Activated CD4-positive, alpha-beta T cell treated with anti-CD3 and anti-CD28 coated beads, Interleukin-10, Interleukin-2, amounts not matched to agents 100 ng/mL and 50 ng/mL, durations not matched to agents 16 hours and 8 hours (primary cell): ENCODE data around the gene SEPTIN8.

Source experiments
- DNase-seq: peaks from one replicate; pipeline ENCODE4 v3.0.0-alpha.2; 2020

The SEPTIN8 gene

GRCh38 chr5:132779961-132780360, 2.9 kb upstream of the SEPTIN8 start:
- DNase-seq: no peak

DNA sequence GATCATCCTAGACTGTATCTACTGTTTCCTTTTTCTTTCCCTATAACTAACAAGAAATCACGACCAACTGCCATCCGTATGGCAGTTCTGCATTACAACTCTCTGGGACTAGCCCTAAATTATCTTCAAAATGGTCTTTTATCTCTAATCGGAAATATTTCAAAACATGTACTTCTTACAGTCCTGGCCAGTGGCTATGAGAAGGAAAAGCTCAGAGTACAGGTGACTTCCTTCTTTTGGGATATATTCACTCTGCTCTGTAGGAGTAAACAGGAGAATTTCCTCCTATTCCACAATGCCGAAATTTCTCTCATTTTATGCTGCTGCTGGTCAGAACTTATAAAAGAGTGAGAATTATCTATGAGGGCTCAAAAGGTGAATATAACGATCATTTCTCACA, 1.8 kb upstream of the SEPTIN8 start:
- DNase-seq: no peak

- no peak for DNase-seq
Measured at GRCh38 chr5:132778129-132778528, 1.1 kb upstream of the SEPTIN8 start.

GRCh38 chr5:132776938-132777208, 166 bp downstream of the SEPTIN8 start:
- DNase-seq: no peak

- DNase-seq: no peak
Measured at GRCh38 chr5:132776131-132776937, 705 bp downstream of the SEPTIN8 start.

GRCh38 chr5:132775476-132775961, 1.5 kb downstream of the SEPTIN8 start:
- no peak for DNase-seq

DNA sequence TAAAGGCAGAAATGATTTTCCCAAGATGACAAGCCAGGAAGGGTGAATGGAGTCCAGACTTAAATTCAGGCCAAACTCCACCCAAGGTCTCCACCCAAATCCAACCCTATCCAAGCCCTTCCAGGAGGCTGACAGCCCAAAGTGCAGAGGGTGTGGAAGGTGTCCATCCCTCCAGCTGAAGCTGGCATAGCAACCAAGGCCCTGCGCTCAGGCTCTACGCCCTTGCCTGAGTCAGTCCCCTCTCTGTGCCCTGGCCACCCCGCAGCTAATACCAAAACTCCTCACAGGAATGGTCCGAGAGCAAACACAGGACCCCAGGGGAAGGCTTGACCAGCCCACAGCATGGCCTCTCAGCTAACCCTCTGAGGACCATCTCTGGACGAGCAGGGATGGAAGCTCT, 2.1 kb downstream of the SEPTIN8 start:
- DNase-seq: no peak

DNA sequence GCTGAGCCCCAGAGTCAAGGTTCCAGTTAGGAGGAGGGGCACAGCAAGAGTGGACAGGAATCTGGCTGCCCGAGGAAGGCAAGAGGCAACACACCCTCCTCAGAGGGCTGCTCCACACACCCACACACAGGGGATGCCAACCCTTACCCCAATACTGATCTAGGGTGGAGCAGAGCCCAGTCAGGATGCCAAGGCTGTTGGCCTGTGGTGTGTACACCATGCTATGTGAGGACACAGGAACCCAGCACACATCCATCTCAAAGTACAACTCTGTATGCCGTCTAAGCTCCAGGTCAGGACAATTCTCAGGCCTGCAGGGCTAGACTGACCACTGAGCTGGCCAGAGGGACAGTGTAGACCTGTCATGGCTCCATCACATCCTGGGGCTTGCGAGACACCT, 2.6 kb downstream of the SEPTIN8 start:
- no peak for DNase-seq

DNA sequence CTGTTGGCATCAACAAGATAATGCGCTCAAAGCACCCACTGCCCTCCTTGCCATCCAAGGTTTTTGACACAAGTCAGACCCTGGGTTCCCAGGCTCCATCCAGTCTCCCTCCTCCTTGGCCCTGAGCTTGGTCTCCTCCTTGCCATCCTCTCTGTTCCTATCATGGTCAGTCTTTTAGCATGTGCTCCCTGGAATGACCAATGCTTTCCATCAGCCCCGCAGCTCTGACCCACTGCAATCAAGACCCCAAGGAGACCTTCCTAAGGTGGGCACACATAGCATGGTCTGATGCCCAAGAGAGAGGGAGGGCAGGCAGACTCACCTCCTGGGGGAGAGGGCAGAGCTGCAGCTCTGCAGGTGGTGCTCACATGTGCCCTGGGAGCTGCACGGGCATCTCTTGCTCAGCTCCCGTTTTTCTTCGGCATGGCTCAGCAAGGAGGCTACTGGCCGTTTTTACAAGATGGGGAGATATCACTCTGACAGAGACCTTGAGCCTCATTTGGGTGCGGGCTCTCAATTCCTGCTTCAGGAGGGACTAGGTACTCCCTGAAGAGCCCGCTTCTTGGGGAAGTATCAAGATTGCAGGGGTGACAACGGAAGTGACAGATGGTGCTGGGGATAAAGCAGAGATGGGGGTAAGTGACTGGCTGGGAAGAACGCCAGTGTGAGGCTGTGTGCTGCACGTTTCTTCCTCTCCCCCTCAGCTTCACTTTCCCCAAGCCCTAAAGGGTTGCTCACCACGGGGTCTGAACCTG, 3.3 kb downstream of the SEPTIN8 start:
- no peak for DNase-seq

DNA sequence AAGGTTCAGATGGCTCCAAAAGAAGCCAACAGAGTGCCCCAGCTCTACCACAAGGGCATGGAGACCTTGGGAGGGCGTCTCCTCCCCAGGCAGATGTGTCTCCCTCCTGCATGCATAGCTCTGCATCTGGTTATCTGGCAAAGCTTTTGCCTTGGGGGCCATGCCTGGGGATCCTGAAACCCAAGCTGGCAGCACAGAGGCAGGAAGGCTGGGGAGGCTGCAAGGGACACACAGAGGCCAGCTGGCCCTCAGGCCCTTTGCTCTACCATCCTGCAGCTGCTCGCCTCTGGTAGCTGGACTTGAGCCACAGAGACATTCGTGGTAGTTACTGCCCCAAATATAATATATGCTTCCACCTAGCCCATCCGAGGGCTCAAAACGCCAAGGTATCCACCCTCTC, 3.9 kb downstream of the SEPTIN8 start:
- DNase-seq: no peak

DNA sequence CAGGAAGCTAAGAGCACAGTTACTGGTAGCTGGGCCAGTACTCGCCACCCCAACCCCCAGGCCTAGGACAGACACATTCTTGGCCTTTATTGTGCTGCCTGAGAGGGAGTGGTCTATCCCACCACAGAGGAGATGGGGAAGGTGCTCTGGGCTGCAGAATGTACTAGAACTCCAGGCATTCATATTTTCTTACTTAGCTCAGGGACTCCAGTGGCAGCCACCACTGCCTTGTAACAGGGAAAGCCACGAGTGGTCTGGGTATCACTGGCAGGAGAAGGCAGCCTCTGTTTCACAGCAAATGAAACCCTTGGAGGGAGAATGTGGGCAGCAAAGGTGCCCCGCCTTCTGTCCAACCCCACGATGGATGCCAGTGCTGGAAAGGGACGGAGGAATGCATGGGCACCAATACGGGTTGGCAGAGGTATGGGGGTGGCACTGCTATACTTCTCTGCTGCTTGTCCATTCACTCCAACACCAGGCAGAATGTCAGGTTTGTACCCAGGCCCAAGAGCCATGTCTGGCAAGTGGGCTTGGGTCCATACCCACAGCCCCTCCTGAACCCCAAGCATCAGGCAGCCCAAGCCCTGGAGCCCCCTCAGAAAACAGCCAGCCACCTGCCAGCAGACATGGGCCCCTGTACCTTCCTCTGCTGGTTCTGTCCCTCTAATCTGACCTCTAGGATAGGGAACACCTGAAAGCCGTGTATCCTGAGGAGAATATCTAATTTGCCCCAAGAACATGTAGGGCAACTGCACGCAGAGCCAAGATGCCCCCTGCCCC, 4.6 kb downstream of the SEPTIN8 start:
- DNase-seq: no peak

- no peak for DNase-seq
Measured at GRCh38 chr5:132771503-132771998, 5.5 kb downstream of the SEPTIN8 start.

- DNase-seq: no peak
Measured at GRCh38 chr5:132770476-132771159, 6.4 kb downstream of the SEPTIN8 start.

DNA sequence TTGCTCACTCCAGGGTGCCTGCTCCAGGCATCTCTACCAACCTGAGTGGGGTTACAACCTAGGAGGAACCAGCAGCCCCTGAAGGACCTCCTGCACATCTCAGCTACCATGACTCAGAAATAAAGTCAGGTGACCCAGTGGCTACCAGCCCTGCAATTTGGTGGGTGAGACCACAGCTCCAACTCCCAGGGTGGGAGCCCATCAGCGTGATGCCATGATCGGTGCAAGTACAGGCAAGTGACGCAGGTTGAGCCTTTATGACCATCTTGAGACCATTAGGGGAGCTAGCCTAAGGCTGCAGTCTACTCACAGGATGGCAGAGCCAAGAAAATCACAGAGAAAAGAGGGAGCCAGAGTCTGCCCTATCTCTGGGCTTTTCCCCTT, 8.6 kb downstream of the SEPTIN8 start:
- DNase-seq: no peak

DNA sequence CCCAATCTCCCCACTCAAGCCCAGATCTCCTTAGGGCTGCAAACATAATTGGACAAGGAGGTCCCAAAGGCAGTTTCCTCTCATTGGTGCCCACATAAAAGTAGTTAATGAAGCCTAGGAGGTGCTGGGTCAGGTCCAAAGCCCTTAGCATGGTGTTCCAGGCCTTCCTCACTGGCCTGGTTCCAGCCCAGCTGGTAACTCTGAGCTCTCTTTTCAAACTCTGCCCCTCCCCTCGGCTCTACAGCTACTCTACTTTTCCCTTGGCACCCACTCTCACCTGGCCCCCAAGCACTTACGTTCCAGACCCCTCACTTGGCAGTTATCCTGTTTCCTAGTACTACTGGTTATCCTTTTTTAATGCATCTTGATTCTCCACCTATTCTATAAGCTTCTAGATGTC, 9.9 kb downstream of the SEPTIN8 start:
- DNase-seq: no peak

- DNase-seq: no peak
Measured at GRCh38 chr5:132766806-132767055, 10.3 kb downstream of the SEPTIN8 start.

DNA sequence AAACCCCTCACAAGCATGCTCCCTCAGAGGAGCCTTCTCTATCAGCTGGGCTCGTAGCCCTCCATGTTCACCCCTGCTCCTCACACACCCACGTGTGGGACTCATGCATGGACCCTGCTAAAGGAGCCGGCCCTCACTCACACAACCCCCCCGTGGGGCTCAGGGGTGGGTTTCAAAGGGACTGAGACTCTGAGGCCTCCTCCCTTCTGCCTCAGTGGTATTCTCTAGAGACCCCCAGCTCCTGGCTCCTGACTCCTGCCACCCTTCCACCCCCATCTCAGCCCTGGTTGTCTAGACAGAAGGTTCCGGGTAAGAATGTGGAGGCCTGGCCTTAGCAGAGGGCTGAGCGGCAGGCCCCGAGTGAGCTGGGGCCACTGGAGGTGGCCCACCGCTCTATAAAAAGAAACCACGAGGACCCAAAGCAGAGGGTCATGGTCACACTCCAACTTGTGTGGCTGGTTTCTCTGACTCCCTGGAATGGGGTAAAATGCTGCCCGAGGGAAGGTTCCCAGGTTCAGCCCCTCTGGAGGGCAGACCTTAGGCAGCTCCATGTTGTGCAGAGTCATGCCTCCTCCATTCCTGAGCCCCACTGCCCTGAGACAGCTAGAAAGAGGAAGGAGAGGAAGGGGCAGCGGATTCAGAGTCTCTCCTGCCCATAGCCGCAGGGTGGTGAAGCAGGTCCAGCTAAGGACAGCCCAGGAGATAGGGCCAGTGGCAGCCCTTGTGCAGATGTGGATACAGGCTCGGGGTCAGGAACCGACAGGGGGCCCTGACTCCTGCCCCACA, 10.8 kb downstream of the SEPTIN8 start:
- no peak for DNase-seq

DNA sequence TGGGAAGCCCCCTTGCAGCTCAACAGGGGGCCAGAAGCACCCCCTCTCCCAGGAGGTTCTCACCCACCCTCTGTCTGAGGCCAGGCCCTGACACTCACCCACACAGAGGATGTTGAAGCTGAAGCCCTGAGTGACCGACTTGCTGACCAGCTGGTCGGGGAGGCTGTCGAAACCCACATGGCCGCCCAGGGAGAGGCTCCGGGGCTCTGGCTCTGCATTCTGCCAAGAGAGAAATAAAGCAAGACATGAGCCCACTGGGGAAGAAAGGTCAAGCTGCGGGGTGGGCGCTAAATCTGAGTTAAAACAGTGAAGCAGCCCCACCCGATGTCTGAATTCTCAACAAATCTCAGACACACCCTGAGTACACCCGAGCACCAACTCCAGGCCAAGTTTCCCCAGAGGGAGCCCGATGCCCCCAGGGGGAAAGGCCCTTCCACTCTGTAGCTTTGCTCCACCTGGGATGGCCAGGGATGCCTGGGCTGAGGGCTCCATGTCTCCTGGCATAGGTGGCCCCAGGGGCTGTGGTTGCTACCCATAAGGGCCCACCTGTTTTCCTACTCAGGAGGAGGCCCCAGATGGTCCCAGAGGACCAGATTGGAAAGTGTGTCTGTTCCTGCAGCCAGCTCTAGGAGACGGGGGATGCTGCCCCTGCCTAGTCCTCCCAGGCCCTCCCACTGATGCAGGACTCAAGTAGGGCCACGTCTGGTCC, 11.6 kb downstream of the SEPTIN8 start:
- DNase-seq: no peak

DNA sequence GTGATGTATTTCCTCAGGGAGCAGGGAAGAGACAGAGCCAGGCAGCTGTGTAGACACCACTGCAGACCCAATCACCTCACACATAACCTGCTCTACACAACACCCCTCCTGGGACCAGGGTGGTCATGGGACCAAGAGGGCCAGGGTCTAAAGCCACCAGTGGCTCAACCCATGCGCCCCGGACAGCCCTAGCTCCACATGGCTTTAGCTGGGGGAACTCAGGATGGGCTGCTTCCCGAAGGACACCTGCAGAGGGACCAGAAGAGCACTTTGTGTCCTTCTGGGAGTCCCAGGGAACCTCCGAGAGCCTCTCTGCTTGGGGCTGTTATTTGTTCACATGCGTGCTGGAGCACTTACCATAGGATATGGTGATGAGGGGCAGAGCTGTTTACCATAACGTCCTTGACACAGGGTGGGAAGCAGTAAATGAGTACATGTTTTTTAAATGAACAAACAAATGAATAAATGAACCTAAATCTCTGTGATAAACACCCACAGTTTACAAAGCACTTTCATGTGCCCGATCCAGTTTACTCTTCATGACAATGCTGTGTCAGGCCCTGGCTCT, 12.3 kb downstream of the SEPTIN8 start:
- DNase-seq: no peak

DNA sequence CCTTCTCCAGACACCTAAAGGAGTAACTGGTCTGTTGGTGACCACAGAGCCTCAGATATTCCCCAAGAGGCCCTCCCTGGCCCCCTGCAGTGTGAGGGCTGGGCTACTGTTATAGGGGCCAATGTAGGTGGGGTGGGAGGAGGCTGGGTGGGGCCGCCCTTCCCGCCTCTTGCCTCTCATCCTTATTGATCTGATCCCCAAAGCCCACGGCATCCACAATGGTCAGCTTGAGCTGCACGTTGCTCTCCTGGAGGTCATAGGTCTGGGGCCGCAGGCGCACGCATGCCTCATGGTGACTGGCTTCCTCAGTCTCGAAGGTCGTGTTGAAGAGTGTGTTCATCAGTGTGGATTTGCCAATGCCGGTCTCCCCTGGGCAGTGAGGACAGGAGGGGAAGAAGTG, 13.0 kb downstream of the SEPTIN8 start:
- no peak for DNase-seq
